MCF 10A (cell line): ENCODE measurements around the gene NSUN7. TPM values are rescaled to one million over a fixed set of nuclear protein-coding genes. Genes with fewer than 3 reads are reported as not detected.

Experiments
- BruUV-seq: library from RNA; stranded (reverse); fragments of 400-500 nt; replicated peaks from 2 replicates; lab custom pipeline; 2021; lab: Mats Ljungman, UMichigan
- CTCF ChIA-PET: fragments of 300-600 bp; sonication (Branson Sonifier 250); formaldehyde crosslinking; extraction: SDS; loops from one replicate; lab custom pipeline; 2021; ENCODE audit warnings: antibody characterized with exemption, inconsistent platforms; lab: Yijun Ruan, JAX
- POLR2A ChIA-PET: fragments of 300-600, 350-650 bp; sonication (Branson Sonifier 250); formaldehyde crosslinking; extraction: SDS; loops from one replicate; lab custom pipeline; 2020; ENCODE audit warnings: antibody characterized with exemption, inconsistent platforms; lab: Yijun Ruan, JAX
- DNase-seq: peaks from one replicate; pipeline ENCODE4 v3.0.0-alpha.2; 2018; ENCODE audit not compliant: unreplicated experiment
- H3K27ac Mint-ChIP-seq: one replicate; pipeline ENCODE4 v1.8.0; 2022; ENCODE audit warnings: mild to moderate bottlenecking, low read depth, mixed read lengths; ENCODE audit not compliant: unreplicated experiment
- H3K27me3 Mint-ChIP-seq: one replicate; pipeline ENCODE4 v1.8.0; 2022; ENCODE audit warnings: mixed read lengths; ENCODE audit not compliant: insufficient read depth, unreplicated experiment
- H3K36me3 Mint-ChIP-seq: one replicate; pipeline ENCODE4 v1.8.0; 2022; ENCODE audit warnings: mild to moderate bottlenecking, moderate library complexity, mixed read lengths; ENCODE audit not compliant: insufficient read depth, unreplicated experiment
- H3K4me1 Mint-ChIP-seq: one replicate; pipeline ENCODE4 v1.8.0; 2022; ENCODE audit warnings: mixed read lengths; ENCODE audit not compliant: insufficient read depth, unreplicated experiment
- H3K4me3 Mint-ChIP-seq: one replicate; pipeline ENCODE4 v1.8.0; 2022; ENCODE audit warnings: mild to moderate bottlenecking, moderate library complexity, mixed read lengths; ENCODE audit not compliant: unreplicated experiment
- H3K9me3 Mint-ChIP-seq: one replicate; pipeline ENCODE4 v1.8.0; 2022; ENCODE audit warnings: mixed read lengths; ENCODE audit not compliant: unreplicated experiment
- intact Hi-C: fragments of 100-400 bp; cut with micrococcal nuclease; formaldehyde crosslinking; loops from 2 replicates; pipeline ENCODE4 v1.14.1; 2022
- total RNA-seq: library from RNA; stranded (reverse); gene quantifications from 2 replicates; pipeline ENCODE4 v1.2.3, GENCODE V29; 2022
- TF ChIP-seq, protein P1 (sequence below): fragments of 200-600 bp; IDR thresholded peaks from one replicate; pipeline ENCODE4 v1.8.0; 2022; ENCODE audit warnings: antibody characterized with exemption, mild to moderate bottlenecking; ENCODE audit not compliant: unreplicated experiment

The NSUN7 gene
- total RNA-seq, 1 experiment from 2014 or later, result not detected

DNA sequence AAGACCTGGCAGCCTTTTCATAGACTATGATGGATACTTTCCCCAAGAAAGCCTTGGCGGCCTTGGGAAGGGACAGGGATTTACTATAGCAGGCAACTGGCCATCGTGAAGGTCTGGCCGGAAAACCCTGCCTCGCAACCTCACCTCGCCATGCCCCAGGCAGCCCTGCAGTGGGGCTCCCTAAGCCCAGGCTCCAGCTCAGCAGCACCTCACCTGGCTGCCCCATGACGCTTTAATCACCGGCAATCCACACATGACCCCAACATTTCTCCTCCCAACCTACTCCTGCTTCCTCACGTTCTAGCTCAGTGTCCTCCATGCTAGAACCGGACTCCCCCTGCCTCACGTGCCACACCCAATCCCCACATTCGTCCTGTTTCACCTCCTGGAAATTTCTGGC lies 82.4 kb downstream of the NSUN7 start:
- H3K9me3 Mint-ChIP-seq, result no peaks in the 10 kb centered on the region
- intact Hi-C loops, result no loop called here
- BruUV-seq, result no TSS peak
- H3K27ac Mint-ChIP-seq, result no peak overlapping the region
- H3K4me1 Mint-ChIP-seq, result no peaks in the 10 kb centered on the region
- TF ChIP-seq, protein P1, sequence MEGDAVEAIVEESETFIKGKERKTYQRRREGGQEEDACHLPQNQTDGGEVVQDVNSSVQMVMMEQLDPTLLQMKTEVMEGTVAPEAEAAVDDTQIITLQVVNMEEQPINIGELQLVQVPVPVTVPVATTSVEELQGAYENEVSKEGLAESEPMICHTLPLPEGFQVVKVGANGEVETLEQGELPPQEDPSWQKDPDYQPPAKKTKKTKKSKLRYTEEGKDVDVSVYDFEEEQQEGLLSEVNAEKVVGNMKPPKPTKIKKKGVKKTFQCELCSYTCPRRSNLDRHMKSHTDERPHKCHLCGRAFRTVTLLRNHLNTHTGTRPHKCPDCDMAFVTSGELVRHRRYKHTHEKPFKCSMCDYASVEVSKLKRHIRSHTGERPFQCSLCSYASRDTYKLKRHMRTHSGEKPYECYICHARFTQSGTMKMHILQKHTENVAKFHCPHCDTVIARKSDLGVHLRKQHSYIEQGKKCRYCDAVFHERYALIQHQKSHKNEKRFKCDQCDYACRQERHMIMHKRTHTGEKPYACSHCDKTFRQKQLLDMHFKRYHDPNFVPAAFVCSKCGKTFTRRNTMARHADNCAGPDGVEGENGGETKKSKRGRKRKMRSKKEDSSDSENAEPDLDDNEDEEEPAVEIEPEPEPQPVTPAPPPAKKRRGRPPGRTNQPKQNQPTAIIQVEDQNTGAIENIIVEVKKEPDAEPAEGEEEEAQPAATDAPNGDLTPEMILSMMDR, result no peak
- no peak for DNase-seq
- no peak overlapping the region for H3K4me3 Mint-ChIP-seq
- peaks cover 95% of the 10 kb centered on the region for H3K36me3 Mint-ChIP-seq
- CTCF ChIA-PET, result interaction anchor here (0.6 kb wide), 2 partner anchors 24 to 88 kb away, joined by 3 read pairs; no protein-coding TSS in a partner anchor
- no peaks in the 10 kb centered on the region for H3K27me3 Mint-ChIP-seq
- POLR2A ChIA-PET, result no interaction called here

DNA sequence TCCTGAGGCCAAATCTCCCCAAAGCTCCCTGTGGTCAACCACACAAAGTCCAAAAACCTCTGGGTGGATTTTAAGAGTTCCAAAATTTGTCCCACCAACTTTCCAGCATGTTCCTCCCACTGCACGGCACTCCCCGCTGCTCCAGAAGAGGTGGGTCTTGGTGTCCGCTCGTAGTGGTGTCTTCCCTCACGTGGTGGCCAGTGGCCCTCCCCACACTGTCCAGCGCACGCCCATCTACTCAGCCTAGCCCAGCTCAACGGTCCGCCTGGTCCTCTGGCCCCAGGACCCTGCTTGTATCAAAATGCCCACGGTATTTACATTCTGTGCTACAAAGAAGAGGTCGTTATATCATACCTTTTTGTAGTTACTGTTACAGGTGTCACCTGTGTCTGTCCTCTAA lies 83.5 kb downstream of the NSUN7 start:
- CTCF ChIA-PET, result interaction anchor here (0.6 kb wide), 1 partner anchor 1032 kb away, joined by 3 read pairs; no protein-coding TSS in a partner anchor
- DNase-seq, result no peak
- POLR2A ChIA-PET, result interaction anchor here (0.6 kb wide), 1 partner anchor 14 kb away, joined by 4 read pairs; no protein-coding TSS in a partner anchor
- Mint-ChIP-seq H3K9me3 (no peaks in the 10 kb centered on the region), H3K27me3 (no peaks in the 10 kb centered on the region), H3K27ac (no peak overlapping the region), H3K4me3 (no peak overlapping the region), H3K36me3 (peaks cover 92% of the 10 kb centered on the region), H3K4me1 (no peaks in the 10 kb centered on the region)
- intact Hi-C loops, result no loop called here
- BruUV-seq, result no TSS peak
- TF ChIP-seq, protein P1, result no peak

DNA sequence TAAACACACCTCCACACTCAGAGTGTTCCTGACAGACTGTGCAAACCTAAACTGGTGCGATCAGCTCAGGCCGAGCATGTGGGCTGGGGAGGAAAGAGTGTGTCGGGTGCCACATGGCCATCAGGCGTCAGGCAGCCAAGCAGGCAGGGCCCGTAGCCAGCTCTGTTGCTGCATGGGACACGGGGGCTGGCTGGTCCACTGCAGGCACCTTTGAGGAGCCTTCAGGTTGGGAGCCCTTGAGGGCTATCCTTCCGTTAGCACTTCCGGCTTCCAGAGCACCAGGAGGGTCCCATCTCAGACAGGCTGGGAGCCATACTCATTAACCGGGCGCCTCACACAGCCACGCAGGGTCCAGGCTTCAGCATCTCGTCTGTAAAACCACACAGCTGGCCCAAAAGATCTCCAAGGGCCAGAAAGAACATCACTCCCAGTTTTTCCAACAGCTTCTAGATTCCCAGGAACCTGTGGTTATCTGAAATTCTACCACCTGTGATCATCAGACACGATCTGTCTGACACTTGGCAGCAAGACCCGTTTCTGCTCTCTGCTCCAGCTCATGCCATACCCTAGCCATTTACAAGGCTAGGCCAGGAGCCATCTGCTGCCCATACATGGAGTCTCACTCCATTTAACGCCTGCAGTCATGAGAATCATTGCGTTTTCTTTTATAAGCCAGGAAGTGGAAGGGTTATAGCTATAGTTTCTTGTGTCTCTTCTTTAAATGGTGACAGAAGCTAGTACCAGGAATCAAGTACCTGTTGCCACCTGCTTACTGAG lies 87.5 kb downstream of the NSUN7 start:
- intact Hi-C loops, result no loop called here
- DNase-seq, result no peak
- ChIA-PET POLR2A (interaction anchor here (0.6 kb wide), 1 partner anchor 106 kb away, joined by 3 read pairs; no protein-coding TSS in a partner anchor), CTCF (interaction anchor here (0.6 to 1.1 kb wide), 2 partner anchors 13 to 537 kb away, joined by 3 to 4 read pairs; no protein-coding TSS in a partner anchor)
- Mint-ChIP-seq H3K27me3 (no peaks in the 10 kb centered on the region), H3K27ac (no peak overlapping the region), H3K9me3 (no peaks in the 10 kb centered on the region), H3K4me1 (no peaks in the 10 kb centered on the region), H3K36me3 (peaks cover 83% of the 10 kb centered on the region), H3K4me3 (no peak overlapping the region)
- BruUV-seq, result no TSS peak
- TF ChIP-seq, protein P1, result no peak

DNA sequence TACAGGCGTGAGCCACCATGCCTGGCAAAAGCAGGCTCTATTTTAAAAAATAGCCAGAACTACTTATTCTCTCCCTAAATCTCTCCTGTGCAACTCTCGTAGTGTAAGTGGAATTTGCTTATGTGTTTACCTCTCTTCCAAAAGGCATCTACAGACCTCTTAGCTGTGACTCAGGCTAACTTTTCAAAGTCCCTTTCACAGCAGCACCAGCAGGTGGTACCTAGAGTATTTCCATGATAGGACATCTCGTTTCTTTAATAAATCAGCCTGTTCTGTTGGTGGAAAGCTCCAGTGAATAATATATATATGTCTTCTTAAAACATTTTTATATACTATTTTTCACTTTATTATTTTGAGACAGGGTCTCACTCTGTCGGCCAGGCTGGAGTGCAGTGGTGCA lies 89.0 kb downstream of the NSUN7 start:
- Mint-ChIP-seq H3K27me3 (no peaks in the 10 kb centered on the region), H3K4me3 (no peak overlapping the region), H3K27ac (no peak overlapping the region), H3K4me1 (no peaks in the 10 kb centered on the region), H3K36me3 (peaks cover 71% of the 10 kb centered on the region), H3K9me3 (no peaks in the 10 kb centered on the region)
- POLR2A ChIA-PET, result no interaction called here
- intact Hi-C loops, result no loop called here
- CTCF ChIA-PET, result interaction anchor here (1.1 kb wide), 1 partner anchor 14 kb away, joined by 3 read pairs; no protein-coding TSS in a partner anchor
- TF ChIP-seq, protein P1, result no peak
- DNase-seq, result no peak
- no TSS peak for BruUV-seq
